GM18505 (cell line): Measurements from ENCODE around the gene TMX2.
"Not testable (repeated sequence)": the region's sequence is repeated elsewhere in the genome, so short reads cannot be mapped to it uniquely, and the experiment has no call there.

Experiments used
- ATAC-seq: cut with Tn5 transposase; IDR thresholded peaks from one replicate; pipeline ENCODE4 v1.9.1; 2021; ENCODE audit not compliant: unreplicated experiment
- POLR2A ChIP-seq: IDR thresholded peaks from 4 replicates; pipeline ENCODE4 v1.6.1; 2011; ENCODE audit warnings: borderline replicate concordance; ENCODE audit not compliant: insufficient read depth, insufficient read length; ENCODE audit errors: extremely low read depth

The TMX2 gene

DNA sequence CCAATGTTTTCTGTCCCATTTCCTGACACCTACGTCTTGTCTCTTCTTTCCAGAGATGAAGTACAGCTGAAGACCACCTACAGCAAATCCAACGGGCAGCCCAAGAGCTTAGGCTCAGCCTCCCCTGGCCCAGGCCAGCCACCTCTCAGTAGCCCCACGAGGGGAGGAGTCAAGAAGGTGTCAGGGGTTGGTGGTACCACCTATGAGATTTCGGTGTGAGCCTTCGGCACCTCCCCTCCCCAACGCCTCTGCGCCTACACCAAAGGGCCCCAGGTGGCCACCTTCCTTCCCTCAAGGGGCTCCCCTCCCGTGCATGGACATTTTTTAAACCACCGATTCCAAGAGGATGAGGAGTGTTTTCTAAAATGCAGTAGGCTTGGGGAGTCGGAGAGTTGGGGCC lies 12.6 kb upstream of the TMX2 start:
- TF ChIP-seq POLR2A = no peak
- no peak for ATAC-seq

DNA sequence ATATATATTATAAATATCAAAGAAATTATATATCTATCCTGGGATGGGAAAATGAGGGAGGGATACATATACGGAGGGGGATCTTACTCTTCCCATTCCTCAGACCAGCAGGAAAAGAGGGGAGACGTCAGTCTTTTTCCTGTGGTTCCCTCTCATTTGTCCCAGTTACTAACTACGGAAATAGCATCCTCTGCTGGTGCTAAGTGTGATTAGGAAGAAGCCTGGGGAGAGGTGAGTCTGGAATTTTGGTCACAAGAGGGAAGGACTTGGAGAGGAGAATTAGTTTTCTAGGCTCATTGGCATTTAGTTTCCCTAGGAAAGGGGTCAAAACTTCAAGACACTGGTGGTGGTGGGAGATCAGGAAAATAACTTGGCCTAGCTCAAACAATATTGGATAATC lies 12.0 kb upstream of the TMX2 start:
- ATAC-seq = no peak

DNA sequence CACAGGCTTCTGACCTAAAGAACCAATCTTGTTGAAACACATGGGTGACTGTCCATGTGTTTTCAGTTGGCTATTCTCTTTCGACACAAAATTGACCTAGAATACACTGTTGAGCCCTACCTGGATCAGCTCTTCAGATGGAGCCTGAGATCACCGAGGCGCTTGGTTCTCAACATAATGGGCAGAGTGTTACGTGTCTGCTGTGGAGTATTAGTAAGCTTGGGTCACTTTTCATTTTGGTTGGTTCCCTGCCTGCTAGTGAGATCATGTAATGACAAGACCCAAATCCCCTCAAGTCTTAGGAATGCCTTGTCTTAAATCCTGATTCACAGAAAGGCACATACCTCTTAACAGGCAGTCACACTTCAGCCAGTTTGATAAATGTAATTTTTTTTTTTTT lies 9.1 kb upstream of the TMX2 start:
- no peak for TF ChIP-seq POLR2A
- no peak for ATAC-seq

More for the DNA sequence above, 12.0 kb upstream of the TMX2 start:
- TF ChIP-seq POLR2A = no peak

DNA sequence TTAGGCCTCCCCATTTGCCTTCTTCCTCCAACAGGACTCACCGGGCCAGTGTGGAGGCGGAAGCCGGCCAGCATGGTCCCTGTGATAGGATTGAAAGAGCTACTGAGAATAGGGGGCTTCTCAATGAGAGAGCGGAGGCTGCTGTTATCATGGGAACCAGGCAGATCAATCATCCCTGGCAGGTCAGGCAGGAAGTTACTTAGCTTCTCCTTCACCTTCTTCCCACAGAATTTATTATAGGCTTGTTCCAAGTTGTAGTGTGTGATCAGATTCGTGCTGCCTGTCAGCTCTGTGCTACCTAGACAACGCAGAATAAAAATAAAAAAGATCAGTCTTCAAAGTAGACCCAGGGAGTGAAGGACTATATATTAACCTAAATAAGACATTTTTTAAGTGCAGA lies 7.5 kb upstream of the TMX2 start:
- TF ChIP-seq POLR2A = no peak
- no peak for ATAC-seq

DNA sequence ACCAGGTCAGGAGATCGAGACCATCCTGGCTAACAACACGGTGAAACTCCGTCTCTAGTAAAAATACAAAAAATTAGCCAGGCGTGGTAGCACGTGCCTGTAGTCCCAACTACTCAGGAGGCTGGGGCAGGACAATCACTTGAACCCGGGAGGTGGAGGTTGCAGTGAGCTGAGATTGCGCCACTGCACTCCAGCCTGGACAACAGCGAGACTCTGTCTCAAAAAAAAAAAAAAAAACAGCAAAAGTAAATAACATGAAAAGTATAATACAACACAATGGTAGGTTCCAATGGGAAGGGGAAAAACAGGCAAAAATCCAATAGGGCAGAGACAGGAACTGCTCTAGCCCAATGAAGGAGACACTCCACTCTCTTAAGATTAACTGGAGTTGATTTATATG lies 7.0 kb upstream of the TMX2 start:
- not testable (repeated sequence) for ATAC-seq

DNA sequence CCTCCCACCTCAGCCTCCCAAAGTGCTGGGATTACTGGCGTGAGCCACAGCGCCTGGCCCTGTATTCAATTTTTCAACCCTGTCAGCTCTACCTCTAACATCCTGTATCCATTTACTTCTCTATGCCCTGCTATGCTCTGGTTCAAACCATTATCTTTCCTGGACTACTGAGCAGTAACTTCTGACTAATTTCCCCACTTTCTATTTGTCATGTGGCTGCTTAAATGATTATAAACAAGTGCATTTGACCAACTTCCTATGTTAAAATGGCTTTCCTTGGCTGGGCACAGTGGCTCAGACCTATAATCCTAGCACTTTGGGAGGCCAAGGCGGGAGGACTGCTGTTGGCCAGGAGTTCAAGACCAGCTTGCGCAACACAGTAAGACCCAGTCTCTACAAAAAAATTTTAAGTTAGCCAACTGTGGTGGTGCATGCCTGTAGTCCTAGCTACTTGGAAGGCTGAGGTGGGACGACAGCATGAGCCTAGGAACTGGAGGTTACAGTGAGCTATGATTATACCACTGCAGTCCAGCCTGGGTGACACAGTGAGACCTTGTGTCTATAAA lies 2.5 kb upstream of the TMX2 start:
- no peak for TF ChIP-seq POLR2A
- no peak for ATAC-seq

DNA sequence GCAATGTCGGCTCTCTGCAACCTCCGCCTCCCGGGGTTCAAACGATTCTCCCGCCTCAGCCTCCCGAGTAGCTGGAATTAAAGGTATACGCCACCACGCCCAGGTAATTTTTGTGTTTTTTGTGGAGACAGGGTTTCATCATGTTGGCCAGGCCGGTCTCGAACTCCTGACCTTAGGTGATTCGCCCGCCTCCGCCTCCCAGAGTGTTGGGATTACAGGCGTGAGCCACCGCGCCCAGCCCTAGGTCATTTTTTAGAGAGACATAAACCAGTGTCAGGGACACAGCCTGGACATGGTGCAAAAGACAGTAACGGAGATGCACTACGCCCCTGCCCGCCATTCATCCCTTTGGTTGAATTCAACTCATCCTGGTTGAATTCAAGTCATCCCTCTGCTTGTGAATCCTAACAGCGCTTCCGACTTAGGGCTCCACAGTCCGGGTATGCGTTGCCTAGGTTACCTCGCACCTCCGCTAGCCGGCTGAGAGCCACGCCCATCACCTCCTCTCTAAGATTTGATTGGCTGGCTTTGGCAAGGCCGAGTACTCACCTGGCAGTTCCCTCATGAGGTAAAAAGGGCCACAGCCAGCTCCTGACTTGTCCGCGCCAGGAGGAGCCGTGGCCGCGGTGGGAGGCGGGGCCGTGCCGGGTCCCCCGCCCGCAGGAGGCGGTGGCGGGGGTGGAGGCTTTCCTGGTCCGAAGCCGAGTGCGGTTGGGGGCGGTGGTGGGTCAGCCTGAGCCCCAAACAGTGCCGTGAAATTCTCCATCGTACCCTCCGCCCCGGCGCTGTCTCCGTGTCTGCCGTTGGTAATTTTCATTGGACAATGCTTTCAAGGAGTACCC lies 758 bp upstream of the TMX2 start, which contains the start of gene MED19:
TSS of gene MED19 (minus strand) at position 802 of the 842 bp plus-strand sequence. CDS start at position 766, 36 bp downstream.
- peak; percentile 39 for ATAC-seq
- no peak for TF ChIP-seq POLR2A

DNA sequence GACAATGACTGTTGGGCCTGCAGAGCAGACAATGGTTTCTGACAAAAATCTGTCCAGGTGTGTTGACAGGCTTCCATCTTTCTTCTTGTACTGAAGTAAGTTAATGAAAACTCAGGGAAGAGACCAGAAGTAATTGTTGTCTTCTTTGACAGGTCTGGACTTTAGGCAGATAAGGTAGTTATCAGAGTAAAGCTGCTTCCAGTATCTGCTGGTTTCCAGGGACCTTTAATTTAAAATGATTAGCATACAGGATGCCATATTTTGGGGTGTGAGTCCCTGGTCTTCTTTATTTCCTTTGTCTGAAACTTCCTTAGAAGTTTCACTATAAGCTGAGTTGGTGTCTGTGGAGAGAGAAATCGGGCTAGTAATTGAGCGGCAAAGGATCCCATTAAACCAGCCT lies 1.4 kb downstream of the TMX2 start:
- no peak for TF ChIP-seq POLR2A
- ATAC-seq = no peak

DNA sequence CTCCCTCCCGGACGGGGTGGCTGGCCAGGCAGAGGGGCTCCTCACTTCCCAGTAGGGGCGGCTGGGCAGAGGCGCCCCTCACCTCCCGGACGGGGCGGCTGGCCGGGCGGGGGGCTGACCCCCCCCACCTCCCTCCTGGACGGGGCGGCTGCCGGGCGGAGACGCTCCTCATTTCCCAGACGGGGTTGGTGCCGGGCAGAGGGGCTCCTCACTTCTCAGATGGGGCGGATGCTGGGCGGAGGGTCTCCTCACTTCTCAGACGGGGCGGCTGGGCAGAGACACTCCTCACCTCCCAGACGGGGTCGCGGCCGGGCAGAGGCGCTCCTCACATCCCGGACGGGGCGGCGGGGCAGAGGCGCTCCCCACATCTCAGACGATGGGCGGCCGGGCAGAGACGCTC lies 4.3 kb downstream of the TMX2 start:
- ATAC-seq = not testable (repeated sequence)

DNA sequence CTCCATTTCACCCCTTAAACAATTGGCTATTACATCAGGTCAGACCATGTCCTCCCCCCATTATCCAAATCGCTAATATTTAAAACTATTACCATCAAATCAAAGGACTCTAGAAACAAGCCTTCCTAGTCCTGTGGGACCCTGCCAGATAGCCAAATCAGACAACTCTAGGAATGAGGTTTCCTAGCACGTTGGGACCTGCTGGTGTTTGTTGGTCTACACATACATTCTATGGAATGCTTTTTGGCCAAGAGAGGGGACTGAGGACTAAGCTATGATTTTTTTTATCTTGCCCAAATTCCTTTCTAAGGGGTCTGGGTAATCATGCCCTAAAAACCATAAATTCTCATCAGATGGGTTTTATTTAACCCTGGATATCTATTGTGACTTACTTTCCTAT lies 14.8 kb downstream of the TMX2 start:
- TF ChIP-seq POLR2A = no peak
- ATAC-seq = no peak

DNA sequence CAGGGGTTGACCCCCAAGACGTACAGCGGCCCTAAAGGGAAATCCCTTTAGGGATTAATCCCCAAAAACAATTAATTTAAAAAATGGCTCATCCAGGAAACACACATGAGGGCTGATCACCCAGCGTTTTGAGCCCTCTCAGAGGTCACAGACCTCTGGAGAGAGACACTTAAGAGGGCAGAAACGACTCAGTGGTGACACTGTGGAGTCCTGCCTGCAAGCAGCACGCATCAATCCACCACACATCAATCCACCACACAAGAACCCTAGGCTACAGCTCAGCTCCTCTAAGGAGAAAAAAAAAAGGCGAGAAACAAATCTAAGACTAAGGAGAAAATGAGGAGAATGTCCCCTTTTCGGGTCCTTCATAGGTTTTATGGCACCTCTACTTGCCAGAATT lies 16.4 kb downstream of the TMX2 start:
- no peak for ATAC-seq
- no peak for TF ChIP-seq POLR2A

DNA sequence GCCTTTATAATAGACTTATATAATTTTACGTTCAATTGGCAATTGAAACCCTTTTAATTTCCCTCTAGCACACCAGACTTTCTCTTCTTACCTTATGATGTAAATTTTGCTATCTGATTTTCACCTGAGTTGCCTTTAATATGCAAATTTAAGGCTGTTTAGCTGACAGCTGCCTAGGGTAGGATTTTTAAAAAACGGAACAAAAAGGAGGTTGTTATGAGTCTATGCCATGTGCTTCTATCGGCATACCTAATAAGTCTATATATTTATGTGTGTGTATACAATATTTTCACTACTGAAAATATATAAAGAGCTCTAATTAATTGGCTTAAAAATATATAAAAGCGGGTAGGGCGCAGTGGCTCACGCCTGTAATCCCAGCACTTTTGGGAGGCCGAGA lies 17.1 kb downstream of the TMX2 start:
- no peak for ATAC-seq
- no peak for TF ChIP-seq POLR2A

DNA sequence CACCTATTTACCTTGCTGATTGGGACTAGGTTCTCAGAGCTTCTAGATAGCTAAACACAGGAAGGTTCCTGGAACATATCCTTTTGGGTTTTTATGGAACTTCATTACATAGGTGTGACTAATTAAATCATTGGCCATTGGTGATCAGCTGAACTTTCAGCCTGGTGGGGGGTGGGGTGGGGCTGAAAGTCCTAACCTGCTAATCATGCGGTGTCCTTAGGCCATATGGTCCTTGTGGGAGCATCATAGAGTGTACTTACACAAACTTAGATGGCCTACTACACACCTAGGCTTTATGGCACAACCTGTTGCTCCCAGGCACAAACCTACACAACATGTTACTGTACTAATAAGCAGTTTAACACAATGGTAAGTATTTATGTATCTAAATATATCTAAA lies 20.3 kb downstream of the TMX2 start:
- no peak for ATAC-seq
- TF ChIP-seq POLR2A = no peak

DNA sequence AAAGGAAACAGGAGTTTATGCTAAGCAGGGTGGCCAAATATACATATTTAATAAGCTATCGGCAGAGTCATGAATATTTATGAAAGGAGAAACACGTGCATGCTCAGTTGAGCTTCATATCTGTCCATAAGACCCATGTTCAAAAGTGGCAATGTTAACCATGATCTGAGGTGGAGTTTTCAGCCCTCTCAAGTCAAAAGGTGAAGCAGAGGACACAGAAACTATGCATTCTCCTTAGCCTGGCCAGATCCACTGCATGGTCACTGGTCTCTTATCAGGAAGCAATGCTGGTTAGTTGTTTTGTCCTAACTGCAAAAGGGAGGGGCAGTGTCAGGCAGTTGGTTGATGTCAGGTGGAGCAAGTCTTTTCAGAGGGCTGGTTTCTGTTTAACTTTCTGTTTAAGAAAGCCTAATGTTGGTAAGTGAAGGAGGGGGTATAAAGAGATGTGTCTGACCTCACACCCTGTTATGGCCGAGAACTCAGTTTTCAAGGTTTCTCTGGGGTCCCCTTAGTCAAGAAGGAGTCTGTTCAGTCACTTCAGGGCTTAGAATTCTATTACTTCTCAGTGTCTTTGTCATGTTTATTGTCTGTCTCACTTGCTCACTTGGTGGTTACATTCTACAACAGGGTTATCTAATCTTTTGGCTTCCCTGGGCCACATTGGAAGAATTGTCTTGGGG lies 23.4 kb downstream of the TMX2 start:
- no peak for ATAC-seq

More for the DNA sequence above, 23.4 kb downstream of the TMX2 start:
- TF ChIP-seq POLR2A = no peak
